PC-9 (cell line): ENCODE data around the gene HDAC7.

Experiments
- CTCF ChIP-seq: fragments of 200-600 bp; sonication (generic); conservative IDR thresholded peaks from 2 replicates; pipeline ENCODE4 v1.6.1; 2017; ENCODE audit warnings: mixed run types, antibody characterized with exemption, mild to moderate bottlenecking, moderate library complexity
- EZH2 ChIP-seq: fragments of 200-600 bp; sonication (generic); IDR thresholded peaks from 2 replicates; pipeline ENCODE4 v1.8.0; 2017; ENCODE audit warnings: antibody characterized with exemption, low read depth

GRCh38 chr12:47785887-47786661 is 33.6 kb downstream of the HDAC7 start:
- TF ChIP-seq CTCF (no peak), EZH2 (no peak)
